Spleen (tissue), 11 donors: ENCODE results near the gene CENPP. TPM values are rescaled to one million over a fixed set of nuclear protein-coding genes. Genes with fewer than 3 reads are reported as not detected.

Source experiments
- DNase-seq: peaks from one replicate; pipeline ENCODE4 v3.0.0-alpha.2; 2020
- H3K27ac ChIP-seq, 8 donors: fragments of 200-600 bp; sonication (generic) in 7 of 8; 1 replicate in 4 of 8; 2 replicates in 4 of 8; pipeline versions ENCODE4 v1.5.0 to v1.8.0; 2016 to 2021; ENCODE audit warnings: inconsistent platforms in 4 of 8, mild to moderate bottlenecking in 4 of 8, moderate library complexity in 1 of 8
- H3K27me3 ChIP-seq, 7 donors: fragments of 200-600 bp; sonication (generic) in 6 of 7; replicated peaks in 1 of 7; 1 replicate in 4 of 7; 2 replicates in 3 of 7; pipeline versions ENCODE4 v1.5.0 to v1.8.0; 2016 to 2021; ENCODE audit warnings: inconsistent platforms in 3 of 7, mild to moderate bottlenecking in 1 of 7
- H3K36me3 ChIP-seq, 6 donors: fragments of 200-600 bp; sonication (generic) in 5 of 6; 1 replicate in 4 of 6; 2 replicates in 2 of 6; pipeline versions ENCODE4 v1.5.0 to v1.8.0; 2016 to 2021; ENCODE audit warnings: inconsistent platforms in 2 of 6
- H3K4me1 ChIP-seq, 6 donors: fragments of 200-600 bp; sonication (generic) in 5 of 6; 1 replicate in 3 of 6; 2 replicates in 3 of 6; pipeline versions ENCODE4 v1.5.0 to v1.8.0; 2016 to 2021; ENCODE audit warnings: inconsistent platforms in 3 of 6
- H3K4me3 ChIP-seq, 8 donors: fragments of 200-600 bp; sonication (generic) in 7 of 8; 1 replicate in 4 of 8; 2 replicates in 4 of 8; pipeline versions ENCODE4 v1.5.0 to v1.8.0; 2016 to 2021; ENCODE audit warnings: inconsistent platforms in 4 of 8, mild to moderate bottlenecking in 4 of 8, moderate library complexity in 2 of 8
- H3K9me3 ChIP-seq, 8 donors: fragments of 200-600 bp; sonication (generic) in 7 of 8; 1 replicate in 4 of 8; 2 replicates in 4 of 8; pipeline versions ENCODE4 v1.5.0 to v1.8.0; 2016 to 2021; ENCODE audit warnings: inconsistent platforms in 4 of 8
- CTCF ChIP-seq, 11 experiments: fragments of 200-600 bp in 7 of 11; fragments of 450-650 bp in 4 of 11; sonication (generic) in 4 of 11; IDR thresholded peaks in 8 of 11; conservative IDR thresholded peaks in 3 of 11; 1 replicate in 7 of 11; 2 replicates in 4 of 11; pipeline versions ENCODE4 v1.4.0 to v1.8.0; 2016 to 2021; ENCODE audit warnings: antibody characterized with exemption in 11 of 11, inconsistent platforms in 4 of 11, mild to moderate bottlenecking in 1 of 11
- POLR2A ChIP-seq, 3 donors: fragments of 450-650 bp; IDR thresholded peaks; one replicate each; pipeline ENCODE4 v1.5.1; 2017; ENCODE audit warnings: antibody characterized with exemption in 3 of 3, mild to moderate bottlenecking in 1 of 3
- POLR2AphosphoS5 ChIP-seq, 3 donors: sonication (generic); formaldehyde crosslinking; IDR thresholded peaks; one replicate each; pipeline ENCODE4 v1.5.1; 2017; ENCODE audit warnings: antibody characterized with exemption in 3 of 3
- WGBS, 5 donors: extraction: QIAGEN DNeasy Blood & Tissue Kit in 3 of 5; methylation state at CpG; one replicate each; pipeline versions ENCODE4 v1.1.5 to v1.1.7; 2013 to 2018; 5-methylcytosine and 5-hydroxymethylcytosine counted together
- intact Hi-C: fragments of 100-400 bp; cut with DNase I; formaldehyde crosslinking; loops from one replicate; pipeline ENCODE4 v1.15.0; 2023; ENCODE audit warnings: low total_unique reads
- polyA plus RNA-seq, 3 donors: library from polyadenylated mRNA; stranded (reverse); fragments of 200-250 nt; gene quantifications; one replicate each; pipeline ENCODE4 v1.2.1, GENCODE V29; 2013
- total RNA-seq, 7 donors: library from RNA; depleted of rRNA in 3 of 7; stranded (reverse); fragments of >200 nt in 3 of 7; fragmentation: NEBNext Ultra II Directional in 4 of 7; extraction: Animal tissue kit (Norgen Biotek cat#: 25700) in 4 of 7; gene quantifications; one replicate each; pipeline versions ENCODE4 v1.1.0 to v1.2.1, GENCODE V29; 2016 to 2021
- donor health status: healthy with polysubstance abuse.
- donor health status: DM: no; HTN: no; CAD: no; lungs with moderate emphysema.
- donor health status: DM: no; HTN: no; CAD: no.
- donor health status: Bipolar disorder and iron deficiency.
- donor health status: healthy.
- donor health status: DM: no; HTN: no; CAD: no.
- donor health status: DM: yes; HTN: yes; CAD: no.

Gene CENPP
- total and polyA plus RNA-seq, 10 donors: 1.7 to 15.8 (median 6.2) TPM

- H3K4me1 ChIP-seq: no peaks in the 10 kb centered on the region
- intact Hi-C loops: no loop called here
- TF ChIP-seq POLR2AphosphoS5 (IDR thresholded peaks at IDR 0.05) (no peak), CTCF (IDR thresholded peaks at IDR 0.05 in 8 of 11, conservative IDR thresholded peaks at IDR 0.05 in 3 of 11) (no peak), POLR2A (IDR thresholded peaks at IDR 0.05) (no peak)
- H3K27me3 ChIP-seq: no peaks in the 10 kb centered on the region
- DNase-seq: no peak
- no peaks in the 10 kb centered on the region for H3K9me3 ChIP-seq
- no peaks in the 10 kb centered on the region for H3K36me3 ChIP-seq
- 75 to 96% (median 79%) methylated on average over 2 of the region's 2 CpGs for WGBS, 5 donors
- H3K4me3 ChIP-seq: no peak overlapping the region
- H3K27ac ChIP-seq: no peak overlapping the region
Observed at GRCh38 chr9:92503156-92503555, 177.4 kb downstream of the CENPP start.

- Histone ChIP-seq H3K4me1 (no peaks in the 10 kb centered on the region), H3K27me3 (no peaks in the 10 kb centered on the region), H3K36me3 (no peaks in the 10 kb centered on the region), H3K4me3 (no peak overlapping the region), H3K9me3 (no peaks in the 10 kb centered on the region), H3K27ac (no peak overlapping the region)
- no peak for DNase-seq
- TF ChIP-seq POLR2AphosphoS5 (IDR thresholded peaks at IDR 0.05) (no peak), POLR2A (IDR thresholded peaks at IDR 0.05) (no peak), CTCF (IDR thresholded peaks at IDR 0.05 in 8 of 11, conservative IDR thresholded peaks at IDR 0.05 in 3 of 11) (no peak)
- 92 to 98% (median 96%) methylated on average over 2 of the region's 2 CpGs for WGBS, 5 donors
- intact Hi-C loops: no loop called here
Observed at GRCh38 chr9:92504881-92505280, 179.1 kb downstream of the CENPP start.

GRCh38 chr9:92506184-92506857, 180.6 kb downstream of the CENPP start:
- 75 to 87% (median 79%) methylated on average over 3 of the region's 3 CpGs for WGBS, 5 donors
- no peak for DNase-seq
- Histone ChIP-seq H3K27me3 (no peaks in the 10 kb centered on the region), H3K36me3 (no peaks in the 10 kb centered on the region), H3K9me3 (no peaks in the 10 kb centered on the region), H3K4me3 (no peak overlapping the region), H3K4me1 (no peaks in the 10 kb centered on the region), H3K27ac (no peak overlapping the region)
- intact Hi-C loops: no loop called here
- TF ChIP-seq POLR2AphosphoS5 (IDR thresholded peaks at IDR 0.05): no peak
- TF ChIP-seq CTCF (IDR thresholded peaks at IDR 0.05 in 8 of 11, conservative IDR thresholded peaks at IDR 0.05 in 3 of 11): no peak
- no peak for TF ChIP-seq POLR2A (IDR thresholded peaks at IDR 0.05)

- TF ChIP-seq POLR2AphosphoS5 (IDR thresholded peaks at IDR 0.05): no peak
- no peak for TF ChIP-seq POLR2A (IDR thresholded peaks at IDR 0.05)
- TF ChIP-seq CTCF (IDR thresholded peaks at IDR 0.05 in 8 of 11, conservative IDR thresholded peaks at IDR 0.05 in 3 of 11): no peak
- no peaks in the 10 kb centered on the region for H3K9me3 ChIP-seq
- intact Hi-C loops: no loop called here
- no peaks in the 10 kb centered on the region for H3K27me3 ChIP-seq
- no peak for DNase-seq
- H3K4me1 ChIP-seq: no peaks in the 10 kb centered on the region
- no peak overlapping the region for H3K27ac ChIP-seq
- 83 to 100% (median 83%) methylated on average over 2 of the region's 2 CpGs for WGBS, 5 donors
- no peaks in the 10 kb centered on the region for H3K36me3 ChIP-seq
- no peak overlapping the region for H3K4me3 ChIP-seq
Observed at GRCh38 chr9:92507005-92507404, 181.3 kb downstream of the CENPP start.
